Right ventricle myocardium inferior (tissue), 1 donor: ENCODE measurements around the gene PLEKHM3. TPM values are rescaled to one million over a fixed set of nuclear protein-coding genes. Genes with fewer than 3 reads are reported as not detected.

Experiments used
- ATAC-seq: fragments of 200-7000 bp; cut with Tn5 transposase; one replicate; pipeline ENCODE4 v1.9.1; 2020; ENCODE audit warnings: mild to moderate bottlenecking, moderate library complexity
- DNase-seq: peaks from one replicate; pipeline ENCODE4 v3.0.0; 2021; ENCODE audit errors: missing footprints
- intact Hi-C: fragments of 100-400 bp; cut with DNase I; formaldehyde crosslinking; loops from one replicate; pipeline ENCODE4 v1.11.0; 2022
- total RNA-seq: library from RNA; stranded (reverse); fragmentation: NEBNext Ultra II Directional; extraction: Animal tissue kit (Norgen Biotek cat#: 25700); gene quantifications from one replicate; pipeline ENCODE4 v1.2.1, GENCODE V29; 2021
- donor health status: DM: no; HTN: yes; CAD: no; lungs with severe emphysema.

The PLEKHM3 gene
- total RNA-seq, 1 donor from 2014 or later = 13.6 TPM

DNA sequence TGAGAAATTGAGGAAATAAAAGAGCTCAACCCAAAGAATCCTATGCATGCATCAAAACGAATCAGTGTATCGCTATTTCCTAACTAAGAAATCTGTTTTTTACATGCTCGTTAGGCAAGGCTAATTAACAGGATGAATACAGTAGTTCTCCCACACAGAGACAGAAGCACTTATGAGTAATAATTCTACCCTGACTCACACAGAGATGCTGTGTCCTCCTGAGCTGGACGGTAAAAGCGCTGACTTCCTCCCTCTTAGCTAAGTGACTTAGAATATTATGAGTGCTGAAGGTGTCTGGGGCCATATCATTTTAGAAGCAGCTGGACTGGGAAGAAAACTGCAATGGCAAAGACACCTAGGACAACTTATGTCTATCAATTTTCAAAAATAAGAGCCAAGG is 18.5 kb downstream of the PLEKHM3 start:
- DNase-seq (no peak), ATAC-seq (peak; percentile 10)
- intact Hi-C loops = no loop called here

DNA sequence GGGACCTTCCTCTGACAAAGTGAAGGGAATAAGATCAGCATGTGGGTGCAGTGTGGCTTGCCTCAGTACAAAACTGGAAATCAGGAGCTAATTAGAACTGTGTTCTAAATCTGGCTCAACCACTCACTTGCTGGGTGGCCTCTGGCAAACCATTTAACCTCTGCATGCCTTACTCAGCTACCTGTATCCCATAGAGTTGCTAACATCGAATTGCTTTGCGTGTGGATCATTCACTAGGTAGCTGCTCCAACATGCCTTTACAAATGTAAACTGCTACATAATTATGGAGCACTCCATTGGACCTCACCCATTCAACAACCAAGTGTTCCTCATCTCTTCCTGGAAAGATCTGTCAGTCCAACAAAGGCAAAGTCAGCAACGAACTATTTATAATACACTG is 19.0 kb downstream of the PLEKHM3 start:
- intact Hi-C loops = no loop called here
- peak; percentile 70 for ATAC-seq

DNA sequence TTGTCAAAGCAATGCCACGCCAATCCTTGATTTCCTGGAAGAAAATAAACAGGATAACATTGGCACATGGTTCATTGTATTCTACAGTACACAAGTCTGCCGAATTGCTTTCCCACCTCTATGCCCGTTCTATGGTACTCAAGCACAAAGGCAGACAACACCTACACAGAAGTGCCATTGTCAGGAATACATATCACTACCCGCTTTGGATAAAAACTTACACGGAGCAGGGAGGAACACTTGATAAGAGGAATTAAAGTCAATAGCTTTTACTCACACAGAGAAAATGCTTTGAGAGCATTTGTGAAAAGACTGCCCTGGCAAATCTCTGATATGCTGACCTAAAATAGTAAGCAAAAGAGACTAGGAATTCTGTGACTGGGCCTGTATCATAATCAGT is 23.4 kb downstream of the PLEKHM3 start:
- DNase-seq (no peak), ATAC-seq (no peak)
- intact Hi-C loops = no loop called here

More for the DNA sequence above, 19.0 kb downstream of the PLEKHM3 start:
- DNase-seq = no peak

DNA sequence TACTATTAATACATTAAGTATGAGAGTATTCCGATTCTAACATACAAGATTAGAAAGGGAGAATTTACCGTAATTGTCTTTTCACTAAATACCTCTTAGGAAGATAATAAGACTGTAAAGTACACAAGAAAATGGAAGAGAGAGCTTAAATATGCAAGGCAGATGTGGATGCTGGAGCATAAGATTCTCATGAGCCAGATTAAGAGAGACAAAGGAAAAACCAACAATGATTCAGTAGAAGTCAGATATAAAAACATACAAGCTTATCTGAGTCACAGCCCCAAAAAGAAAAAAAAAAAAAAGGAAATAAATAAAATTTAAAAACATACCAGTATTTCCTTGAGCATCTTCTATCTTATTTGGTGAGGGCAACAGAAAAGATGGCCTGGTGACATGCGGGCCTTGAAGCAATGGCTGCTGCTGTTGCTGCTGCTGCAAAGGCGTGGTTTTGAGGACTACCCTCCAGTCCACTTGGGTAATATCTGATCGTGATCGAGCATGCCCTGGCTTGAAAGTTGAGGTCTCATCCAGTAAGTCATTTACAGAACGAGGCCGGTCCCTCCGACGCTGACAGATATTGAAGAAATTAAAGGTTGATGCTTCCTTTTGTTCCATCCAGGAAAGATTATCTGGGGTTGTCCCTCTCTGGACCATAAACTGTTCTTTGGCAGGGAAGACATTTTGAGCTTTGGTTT is 24.5 kb downstream of the PLEKHM3 start:
- intact Hi-C loops = no loop called here
- no peak for DNase-seq
- ATAC-seq = no peak

DNA sequence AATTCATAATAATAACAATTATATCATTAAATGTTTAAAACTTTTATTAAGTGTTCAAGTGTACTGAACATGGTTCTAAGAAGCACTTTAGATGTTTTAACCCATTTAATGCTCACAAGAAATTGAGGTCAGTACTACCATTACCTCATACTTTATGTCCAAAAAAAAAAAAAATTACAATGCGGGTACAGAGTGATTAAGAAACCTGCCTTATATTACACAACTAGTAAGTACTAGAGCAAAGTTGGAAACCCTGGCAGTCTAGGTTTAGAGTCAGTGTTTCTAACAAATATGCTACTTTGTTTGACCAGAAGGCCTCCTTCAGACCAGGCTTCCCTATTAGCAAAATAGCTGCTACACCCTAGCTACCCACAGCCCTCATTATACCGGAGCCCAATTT is 28.5 kb downstream of the PLEKHM3 start:
- ATAC-seq (no peak), DNase-seq (no peak)
- intact Hi-C loops = no loop called here

DNA sequence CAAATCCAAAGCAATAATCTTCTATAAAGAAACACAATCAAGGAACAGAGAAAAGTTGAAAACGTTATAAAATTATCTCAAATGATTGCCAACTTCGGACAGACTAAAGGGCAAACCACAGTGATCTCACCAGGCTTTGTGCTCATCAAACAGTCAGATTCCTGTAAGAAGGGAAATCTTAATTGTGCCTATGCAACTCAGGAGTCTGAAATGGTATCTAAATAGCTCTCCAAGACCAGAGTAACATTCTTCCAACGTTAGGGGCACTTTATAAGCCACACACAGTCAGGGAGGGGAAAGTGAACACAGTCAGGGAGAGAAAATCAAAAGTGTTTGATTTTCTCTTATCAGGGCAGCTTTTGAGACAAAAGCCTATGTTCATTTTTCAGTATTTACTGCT is 29.4 kb downstream of the PLEKHM3 start:
- DNase-seq (no peak), ATAC-seq (no peak)
- intact Hi-C loops = no loop called here

- DNase-seq = no peak
- ATAC-seq = no peak
- intact Hi-C loops = no loop called here
Observed at GRCh38 chr2:207993151-207993763, 32.1 kb downstream of the PLEKHM3 start.

DNA sequence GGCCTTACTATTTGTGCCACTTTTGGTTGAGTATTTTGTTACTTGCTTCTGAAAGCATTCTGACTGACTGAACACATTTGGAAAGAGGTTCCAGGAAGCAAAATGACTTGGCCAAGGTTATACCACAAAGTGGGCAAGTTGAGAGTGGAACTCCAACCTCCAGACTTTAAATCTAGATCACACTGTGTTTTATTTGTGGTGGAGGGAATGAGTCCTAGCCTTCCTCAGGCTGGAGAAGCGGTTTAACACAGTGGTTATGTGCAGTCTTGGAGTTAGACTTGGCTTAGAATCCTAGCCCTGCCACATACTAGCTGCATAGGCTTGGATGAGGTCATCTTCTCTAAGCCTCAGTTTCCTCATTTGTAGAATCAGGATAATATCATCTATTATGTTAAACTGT is 33.4 kb downstream of the PLEKHM3 start:
- intact Hi-C loops = no loop called here
- DNase-seq (no peak), ATAC-seq (no peak)

- ATAC-seq = no peak
- intact Hi-C loops = no loop called here
Observed at GRCh38 chr2:207990784-207991183, 34.5 kb downstream of the PLEKHM3 start.

GRCh38 chr2:207988975-207989374 is 36.4 kb downstream of the PLEKHM3 start:
- intact Hi-C loops = no loop called here
- DNase-seq (no peak), ATAC-seq (no peak)

More at GRCh38 chr2:207990784-207991183, 34.5 kb downstream of the PLEKHM3 start:
- DNase-seq = no peak

GRCh38 chr2:207987025-207987716 is 38.2 kb downstream of the PLEKHM3 start:
- ATAC-seq = no peak
- intact Hi-C loops = no loop called here
- DNase-seq = no peak

DNA sequence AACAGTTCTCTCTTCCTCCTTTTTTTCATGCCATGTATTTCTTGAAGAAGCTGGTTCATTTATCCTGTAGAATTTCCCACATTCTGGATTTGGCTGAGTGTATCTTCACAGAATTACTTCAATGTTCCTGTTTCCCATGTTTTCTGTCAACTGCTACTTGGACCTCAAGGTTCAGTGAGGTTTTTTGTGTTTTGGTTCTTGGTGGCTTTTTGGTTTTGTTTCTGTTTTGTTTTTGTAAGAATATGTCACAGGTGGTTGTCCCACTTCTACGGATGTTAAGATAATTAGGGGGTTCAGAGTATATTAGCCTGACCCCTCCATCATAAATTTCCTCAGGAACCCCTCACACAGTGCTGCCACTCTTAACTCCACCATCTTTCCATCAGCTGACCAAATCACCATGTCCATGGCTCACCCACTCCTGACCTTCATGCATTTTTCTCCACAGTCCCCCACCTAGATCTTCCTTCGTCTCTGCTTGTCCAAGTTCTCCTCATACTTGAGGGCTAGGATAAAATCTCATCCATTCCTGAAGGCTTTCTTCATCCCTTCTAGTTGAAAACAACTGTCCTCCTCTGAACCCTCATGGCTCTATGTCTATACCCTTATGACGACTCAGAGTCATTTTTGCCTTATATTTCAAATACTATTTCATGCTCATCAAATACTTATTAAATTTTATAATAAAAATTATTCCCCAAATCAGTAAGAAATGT is 40.4 kb downstream of the PLEKHM3 start:
- DNase-seq (no peak), ATAC-seq (no peak)
- intact Hi-C loops = no loop called here

DNA sequence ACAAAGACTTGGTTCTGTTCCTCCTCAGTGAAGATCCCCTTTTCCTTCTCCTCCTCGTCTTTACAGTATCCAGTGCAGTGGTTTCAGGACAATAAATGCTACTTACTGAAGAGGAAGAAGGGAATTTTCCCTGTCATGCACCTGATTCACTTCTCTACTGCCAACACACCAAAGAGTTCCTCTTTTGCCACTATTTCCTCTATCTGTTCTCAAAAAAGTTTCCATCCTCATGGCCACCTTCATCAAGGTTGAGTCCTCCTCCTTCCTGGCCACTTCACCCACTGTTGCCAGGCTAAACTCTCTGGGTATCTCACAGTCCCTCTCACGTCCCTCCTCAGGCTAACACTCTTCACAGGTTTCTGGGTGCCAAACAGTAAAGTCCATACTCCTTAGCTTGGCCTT is 41.7 kb downstream of the PLEKHM3 start:
- intact Hi-C loops = no loop called here
- ATAC-seq (no peak), DNase-seq (no peak)

GRCh38 chr2:207978177-207978948 is 47.0 kb downstream of the PLEKHM3 start:
- ATAC-seq = no peak
- no peak for DNase-seq
- intact Hi-C loops = no loop called here

DNA sequence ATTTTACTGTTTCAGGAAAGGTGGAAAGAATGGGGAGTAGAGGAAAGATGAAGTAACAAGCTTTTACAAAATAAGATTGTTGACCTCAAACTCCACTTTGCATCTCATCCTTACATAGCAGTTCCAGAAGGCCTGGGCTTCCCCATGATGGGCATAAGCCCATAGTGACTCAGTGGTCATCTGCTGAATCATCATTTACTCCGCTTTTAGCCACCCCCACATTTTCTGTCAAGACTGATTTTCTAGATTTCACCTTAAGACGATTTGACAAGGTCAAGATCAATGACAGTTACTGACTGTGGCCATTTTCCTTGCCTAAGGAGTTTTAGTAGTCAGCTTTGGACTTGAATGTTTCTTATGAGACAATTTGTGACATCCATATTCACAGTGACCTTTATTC is 49.4 kb downstream of the PLEKHM3 start:
- intact Hi-C loops = no loop called here
- ATAC-seq = no peak
- no peak for DNase-seq

- ATAC-seq (no peak), DNase-seq (no peak)
- intact Hi-C loops = loop anchor here (5.0 kb wide), 1 partner anchor 227 kb away; no protein-coding TSS in a partner anchor
Observed at GRCh38 chr2:207974216-207974605, 51.1 kb downstream of the PLEKHM3 start.

DNA sequence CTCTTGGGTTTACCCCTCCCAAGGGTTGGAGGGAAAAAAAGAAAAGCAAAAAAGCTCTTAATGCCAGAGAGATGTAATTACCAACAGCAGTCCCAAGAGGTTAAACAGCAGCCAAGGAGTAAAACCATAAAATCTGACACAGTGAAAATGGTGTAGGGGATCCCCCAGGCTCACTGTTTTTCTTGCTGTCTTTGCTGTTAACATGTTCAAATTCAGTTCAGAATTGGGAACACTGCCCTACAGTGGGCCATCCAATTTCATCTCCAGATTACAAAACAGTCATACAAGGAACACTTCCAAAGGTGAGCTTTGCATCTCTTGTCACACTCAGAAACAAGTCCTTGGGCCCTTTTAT is 54.5 kb downstream of the PLEKHM3 start:
- DNase-seq (no peak), ATAC-seq (no peak)
- intact Hi-C loops = loop anchor here (5.0 kb wide), 1 partner anchor 224 kb away; no protein-coding TSS in a partner anchor

GRCh38 chr2:207970147-207970825 is 55.0 kb downstream of the PLEKHM3 start:
- DNase-seq = no peak
- intact Hi-C loops = loop anchor here (5.0 kb wide), 1 partner anchor 223 kb away; no protein-coding TSS in a partner anchor
- no peak for ATAC-seq
